ENCODE measurements around the gene FAM221B. TPM values are rescaled to one million over a fixed set of nuclear protein-coding genes. Genes with fewer than 3 reads are reported as not detected.

Gene FAM221B
- total and polyA plus RNA-seq, 2 of the 4 experiments (the other 2 are of a cell fraction), result not detected

DNA sequence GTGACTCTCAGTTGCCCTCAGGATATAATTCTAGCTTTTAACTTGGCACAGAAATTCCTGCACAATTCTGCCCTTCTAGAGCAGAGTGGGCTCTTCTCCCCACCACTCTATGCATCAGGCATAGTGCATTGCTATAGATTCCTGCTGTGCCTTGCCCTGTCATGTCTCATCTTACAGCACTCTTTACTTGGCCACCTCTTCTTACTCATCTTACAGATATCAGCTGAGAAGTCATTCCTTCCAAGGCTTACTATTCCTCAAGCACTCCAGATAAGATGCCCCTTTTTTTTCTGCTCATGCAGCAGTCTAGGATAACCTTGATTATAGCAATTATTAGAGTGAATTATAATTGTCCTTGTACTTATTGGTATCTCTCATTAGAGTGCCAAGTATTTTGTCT is 5.6 kb downstream of the FAM221B start:
- ChIA-PET CTCF (interaction anchor here (1.9 kb wide), 1 partner anchor 33 kb away, joined by 4 read pairs; no protein-coding TSS in a partner anchor), POLR2A (ENCODE audit: unreplicated experiment) (interaction anchor here (0.6 kb wide), 1 partner anchor 662 kb away, joined by 3 read pairs; no protein-coding TSS in a partner anchor)
- Histone ChIP-seq H3K36me3 (ENCODE audit: control insufficient read depth, insufficient read depth, low read length) (no peaks in the 10 kb centered on the region), H3K79me1 (ENCODE audit: low read depth in 1 of 2, low read length in 2 of 2) (no peaks in the 10 kb centered on the region), H3K4me3 (ENCODE audit: insufficient read depth, low read depth, low read length) (no peak overlapping the region), H2BK15ac (ENCODE audit: low read depth, low read length) (no peak overlapping the region), H4K5ac (ENCODE audit: low read depth, low read length) (no peak overlapping the region), H2AFZ (replicated peaks; ENCODE audit: low read length, poor library complexity) (no peak overlapping the region), H4K8ac (ENCODE audit: low read depth in 2 of 2, low read length in 2 of 2) (no peak overlapping the region), H2AK9ac (replicated peaks; ENCODE audit: low read depth, low read length, poor library complexity) (no peak overlapping the region), H2AK5ac (ENCODE audit: low read depth, low read length) (no peak overlapping the region), H3K9me1 (ENCODE audit: insufficient read depth, low read length) (peaks cover 9% of the 10 kb centered on the region), H4K20me1 (ENCODE audit: insufficient read depth, low read length) (no peaks in the 10 kb centered on the region), H2BK20ac (ENCODE audit: low read depth, low read length) (no peak overlapping the region), H3K9me3 (ENCODE audit: control insufficient read depth, insufficient read depth, low read length) (no peaks in the 10 kb centered on the region), H3K9ac (ENCODE audit: low read depth, low read length) (no peak overlapping the region), H3K14ac (replicated peaks; ENCODE audit: low read depth, low read length) (no peak overlapping the region), H4K91ac (ENCODE audit: insufficient read depth, low read depth, low read length) (no peak overlapping the region), H3K4me1 (ENCODE audit: control insufficient read depth, insufficient read depth, low read length) (peaks cover 4% of the 10 kb centered on the region; the same call in 1 of the 2 replicates), H3K4me2 (ENCODE audit: low read depth, low read length) (no peak overlapping the region), H2BK5ac (ENCODE audit: low read depth, low read length, poor library complexity, severe bottlenecking) (no peak overlapping the region), H3K4ac (ENCODE audit: low read depth, low read length) (no peak overlapping the region), H3K27me3 (ENCODE audit: control insufficient read depth, insufficient read depth, low read length) (peaks cover 4% of the 10 kb centered on the region; the same call in 1 of the 2 replicates), H3K27ac (ENCODE audit: insufficient read depth, low read length) (no peak overlapping the region), H3K56ac (ENCODE audit: extremely low read depth, insufficient read depth, low read length) (no peak overlapping the region), H2BK120ac (ENCODE audit: low read depth, low read length) (no peak overlapping the region), H3K18ac (ENCODE audit: low read depth, low read length) (no peak overlapping the region), H3K23ac (ENCODE audit: low read depth, low read length) (no peak overlapping the region)
- BruUV-seq (replicated peaks), result no TSS peak
- no peak for TF ChIP-seq MAZ (IDR thresholded peaks at IDR 0.05; ENCODE audit: borderline replicate concordance, low read depth, low read length)
- TF ChIP-seq RAD21 (IDR thresholded peaks at IDR 0.05; ENCODE audit: low read length), result no peak
- no peak for TF ChIP-seq RFX5 (IDR thresholded peaks at IDR 0.05; ENCODE audit: low read depth, low read length)
- TF ChIP-seq MAFK (IDR thresholded peaks at IDR 0.05; ENCODE audit: low read depth, low read length), result no peak
- TF ChIP-seq CEBPB (IDR thresholded peaks at IDR 0.05; ENCODE audit: low read depth, low read length), result no peak
- no peak for TF ChIP-seq SMC3 (IDR thresholded peaks at IDR 0.05; ENCODE audit: low read depth, low read length)
- dilution Hi-C loops (cut with HindIII; ENCODE audit: low sequenced_read_pairs, unreplicated experiment) (no loop called here), in situ Hi-C loops (cut with MboI; ENCODE audit: low sequenced_read_pairs) (no loop called here), intact Hi-C loops (cut with micrococcal nuclease) (loop anchor here (10.0 kb wide), 1 partner anchor 202 kb away; no protein-coding TSS in a partner anchor)
- DNase-seq (peak; percentile 54), ATAC-seq (ENCODE audit: low read depth) (peak; percentile 9; the same call in 1 of the 2 replicates)
